ENCODE data around the gene CHRM3.
"Not testable (repeated sequence)": the region's sequence is repeated elsewhere in the genome, so short reads cannot be mapped to it uniquely, and the experiment has no call there.

CHRM3 gene

DNA sequence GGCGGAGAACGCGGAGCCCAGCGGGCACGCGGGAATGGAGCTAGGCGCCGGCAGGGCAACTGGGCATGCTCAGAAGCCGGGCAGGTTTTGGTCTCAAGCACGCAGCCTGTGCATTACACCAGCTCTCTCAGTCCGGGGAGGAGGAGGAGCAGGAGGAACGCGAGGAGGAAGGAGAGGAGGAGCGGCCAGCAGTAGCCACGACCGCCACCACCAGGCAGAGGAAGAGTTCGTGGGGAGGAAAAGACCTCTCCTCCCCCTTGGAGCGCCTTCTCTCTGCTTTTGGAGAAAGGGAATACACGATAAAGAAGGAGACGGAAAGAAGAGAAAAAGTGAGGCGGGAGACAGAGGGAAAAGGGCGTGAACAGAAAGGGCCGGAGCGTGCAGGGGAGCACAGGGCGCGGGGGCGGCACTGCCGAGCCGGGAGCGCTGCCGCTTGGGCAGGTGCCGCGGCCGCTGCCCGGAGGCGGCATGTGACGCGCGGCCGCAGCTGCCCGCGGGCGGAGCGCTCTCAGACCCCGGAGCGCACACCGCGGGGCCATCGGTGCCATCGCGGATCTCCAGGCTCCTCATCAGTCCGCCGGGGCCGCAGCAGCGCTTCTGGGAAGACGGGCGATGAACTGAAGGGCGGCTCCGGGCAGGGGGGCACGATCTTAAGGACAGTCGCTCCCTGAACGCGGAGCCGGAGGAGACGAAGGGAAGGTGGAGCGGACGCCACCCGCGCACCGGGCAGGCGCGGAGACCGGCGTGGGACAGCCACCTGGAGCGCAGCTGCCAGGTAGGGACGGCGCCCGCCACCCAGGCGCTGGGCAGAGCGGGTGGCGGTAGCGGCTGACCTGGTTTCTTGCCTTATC lies at the start of gene CHRM3:
CHRM3 (plus strand) TSS at position 116 of the 851 bp plus-strand sequence. CDS start 520,884 bp downstream, outside the sequence.
- DNase-seq (ENCODE audit: low read depth in 2 of 2) = no peak

DNA sequence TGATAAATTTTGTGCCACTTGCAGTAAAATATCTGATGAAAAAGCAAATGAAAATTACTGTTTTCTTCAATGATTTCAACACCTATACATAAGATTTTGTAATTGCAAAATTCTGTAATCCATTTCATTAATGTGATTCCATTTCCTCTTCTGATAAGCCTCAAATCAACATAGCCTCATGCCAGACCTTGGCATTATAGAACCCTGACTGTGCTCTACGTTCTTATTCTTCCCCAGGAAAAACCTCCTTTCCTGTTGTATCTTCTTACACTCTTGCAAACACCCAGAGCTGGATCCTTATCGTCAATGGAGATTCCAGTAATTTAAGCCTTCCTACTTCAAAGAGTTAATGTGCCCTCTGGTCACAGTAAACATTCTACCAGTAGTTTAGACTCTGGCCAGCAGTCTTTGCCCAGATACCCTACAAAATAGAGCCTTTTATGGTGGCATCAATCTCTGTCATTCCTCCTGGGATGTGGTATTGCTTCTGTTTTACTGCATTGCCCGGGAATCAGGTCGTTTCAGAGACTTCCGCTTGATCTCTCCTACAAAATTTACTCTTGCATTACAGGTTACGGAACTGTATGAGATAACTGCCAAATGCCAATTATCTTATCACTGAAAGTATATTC lies 48.5 kb upstream of the CHRM3 start:
- DNase-seq (ENCODE audit: low read depth in 2 of 2) = no peak

DNA sequence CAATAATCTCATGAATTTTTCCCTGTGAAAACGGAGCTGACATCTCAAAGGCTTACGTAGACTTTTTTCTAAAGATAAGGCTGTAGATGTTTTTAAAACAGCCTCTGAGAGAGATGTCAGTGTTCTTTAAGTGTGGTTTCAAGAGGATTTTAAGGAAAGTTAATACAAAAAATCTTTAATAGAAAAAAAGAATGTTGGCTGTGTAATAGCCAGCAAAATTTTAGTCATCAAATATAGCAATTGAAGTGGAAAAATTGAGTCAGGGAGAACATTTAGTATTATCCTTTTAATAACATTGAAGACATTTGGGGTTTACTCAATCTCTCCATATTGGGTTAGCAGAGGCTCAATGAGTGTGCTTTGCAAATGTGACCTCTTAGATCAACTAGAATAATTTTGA lies 38.6 kb upstream of the CHRM3 start:
- DNase-seq (ENCODE audit: low read depth in 2 of 2) = no peak

DNA sequence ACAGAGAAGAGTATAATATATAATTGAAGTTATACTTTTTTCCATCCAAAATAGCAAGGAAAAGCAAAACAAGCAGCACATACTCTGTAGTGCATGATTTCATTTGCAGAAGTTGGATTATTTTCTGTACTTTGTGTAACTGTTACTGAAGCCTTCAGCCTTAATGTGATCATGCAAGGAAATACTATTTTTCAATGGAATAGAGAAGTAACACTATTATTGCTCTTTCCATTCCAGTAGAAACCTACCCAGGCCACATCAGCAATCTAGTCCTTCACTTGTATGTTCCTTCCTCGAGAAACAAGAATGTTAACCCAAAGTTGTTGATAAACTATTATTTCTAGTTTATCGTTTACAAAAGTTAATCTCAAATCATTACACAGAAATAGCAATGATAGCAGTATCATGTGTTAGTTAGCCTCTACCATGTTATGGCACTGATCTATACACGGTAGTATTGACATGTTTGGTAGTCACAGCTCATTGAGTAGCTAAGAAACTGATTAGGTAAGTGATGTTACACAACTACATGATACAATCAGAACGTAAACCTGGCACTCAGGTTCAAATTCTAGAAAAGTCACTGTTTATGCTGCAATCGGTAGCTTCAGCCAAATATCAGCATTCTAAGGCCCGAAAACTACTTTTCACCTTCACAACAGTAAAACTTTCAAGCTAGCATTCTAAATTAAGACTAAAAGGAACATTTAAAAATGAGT lies 37.6 kb upstream of the CHRM3 start:
- DNase-seq (ENCODE audit: low read depth in 2 of 2) = no peak

DNA sequence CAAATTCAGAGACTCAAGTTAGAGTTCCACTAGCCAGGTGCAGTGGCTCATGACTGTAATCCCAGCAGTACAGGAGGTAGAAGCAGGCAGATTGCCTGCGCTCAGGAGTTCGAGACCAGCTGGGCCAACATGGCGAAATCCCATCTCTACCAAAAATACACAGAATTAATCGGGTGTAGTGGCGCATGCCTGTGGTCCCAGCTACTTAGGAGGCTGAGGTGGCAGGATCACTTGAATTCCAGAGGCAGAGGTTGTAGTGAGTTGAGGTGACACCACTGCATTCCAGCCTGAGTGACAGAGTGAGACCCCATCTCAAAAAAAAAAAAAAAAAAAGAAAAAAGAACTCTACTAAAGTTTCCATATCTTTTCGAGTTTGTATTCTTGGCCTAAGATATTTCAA lies 36.7 kb upstream of the CHRM3 start:
- no peak for DNase-seq (ENCODE audit: low read depth in 2 of 2)

DNA sequence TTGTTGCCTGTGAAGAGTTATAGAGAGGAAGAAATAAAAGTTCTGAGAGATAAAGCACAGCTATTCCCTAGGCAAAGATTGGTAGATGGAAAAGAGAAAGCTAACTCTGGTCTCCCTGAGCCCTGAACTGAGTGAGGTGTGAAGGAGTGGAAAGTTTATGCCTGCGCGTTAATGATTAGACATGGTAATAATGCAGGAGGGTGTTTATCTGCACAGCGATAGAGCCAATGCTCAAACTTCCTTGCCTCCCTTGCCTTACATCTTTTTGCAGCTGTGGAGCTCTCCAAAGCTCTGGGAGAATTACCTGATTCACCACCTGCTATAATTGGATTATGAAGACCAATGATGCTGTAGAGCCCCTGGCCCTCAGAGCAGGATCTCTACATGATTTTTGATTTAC lies 32.8 kb upstream of the CHRM3 start:
- no peak for DNase-seq (ENCODE audit: low read depth in 2 of 2)

DNA sequence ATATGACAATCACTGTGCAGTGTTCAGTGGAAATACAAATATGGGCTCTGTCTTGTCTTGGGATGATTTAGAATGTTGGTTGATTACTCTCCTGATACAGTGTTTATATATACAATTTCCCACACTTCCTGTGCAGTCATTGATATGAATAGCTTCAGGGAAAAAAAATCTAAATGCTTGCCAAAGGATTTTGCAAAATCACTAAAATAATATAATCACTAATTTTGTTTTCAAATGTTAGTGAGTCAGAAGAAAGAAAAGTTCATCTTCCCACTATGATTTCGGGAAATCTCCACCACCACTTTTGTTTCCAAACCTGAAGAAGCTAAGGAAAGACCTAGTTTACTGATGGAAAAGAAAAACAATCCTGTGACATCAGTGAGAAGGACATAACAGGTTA lies 32.1 kb upstream of the CHRM3 start:
- no peak for DNase-seq (ENCODE audit: low read depth in 2 of 2)

DNA sequence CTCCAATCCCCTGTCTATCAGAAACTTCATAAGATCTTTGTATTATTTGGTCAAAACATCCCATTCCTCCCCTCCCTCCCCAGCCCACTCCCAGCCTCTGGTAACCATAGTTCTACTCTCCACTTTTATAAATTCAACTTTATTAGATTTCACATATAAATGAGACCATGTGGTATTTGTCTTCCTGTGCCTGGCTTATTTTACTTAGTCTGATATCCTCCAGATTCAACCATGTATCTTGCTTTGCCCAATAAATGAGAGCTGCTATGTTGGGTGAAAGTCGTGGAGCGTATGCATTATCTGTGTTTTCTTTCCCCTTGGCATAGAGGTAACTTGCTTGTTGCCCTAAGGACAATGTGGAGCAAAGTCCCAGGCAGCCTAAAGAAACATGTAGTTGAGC lies 28.5 kb upstream of the CHRM3 start:
- DNase-seq (ENCODE audit: low read depth in 2 of 2) = no peak

DNA sequence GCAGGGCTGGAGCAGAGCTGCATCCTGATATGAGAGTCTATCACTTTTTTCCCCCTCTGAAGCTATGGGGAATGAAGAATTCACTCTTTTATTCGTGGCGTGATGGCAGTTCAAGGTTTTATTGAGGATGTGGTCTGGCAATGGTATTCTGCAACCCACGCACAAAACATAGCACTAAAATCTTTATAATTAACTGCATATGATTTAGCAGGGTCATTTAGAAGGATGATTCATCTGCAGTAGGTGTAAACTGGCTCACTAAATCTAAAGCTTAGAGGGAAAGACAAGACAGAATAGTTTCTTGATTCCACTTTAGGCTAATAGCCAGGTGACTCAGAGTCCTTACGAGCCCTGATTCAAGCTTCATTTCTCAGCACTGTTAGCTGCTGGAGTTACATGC lies 25.0 kb upstream of the CHRM3 start:
- no peak for DNase-seq (ENCODE audit: low read depth in 2 of 2)

DNA sequence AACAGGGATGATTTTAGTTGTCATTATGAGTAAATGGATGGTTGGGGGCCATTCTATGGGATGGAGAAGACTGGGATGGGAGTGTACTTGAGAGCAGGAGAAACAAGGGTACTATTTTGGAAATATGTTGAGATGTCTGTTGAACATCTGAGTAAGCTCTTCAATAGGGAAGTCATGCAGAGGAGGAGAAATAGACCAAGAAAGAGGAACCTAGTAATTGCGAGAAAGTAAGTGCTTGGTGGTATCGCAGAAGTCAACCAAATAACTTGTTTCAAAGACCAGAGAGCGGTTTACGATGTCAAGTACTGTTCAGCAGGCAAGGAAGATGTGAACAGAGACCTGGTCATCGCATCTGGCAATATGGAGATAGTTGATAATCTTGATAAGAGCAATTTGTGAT lies 22.4 kb upstream of the CHRM3 start:
- DNase-seq (ENCODE audit: low read depth in 2 of 2) = no peak

DNA sequence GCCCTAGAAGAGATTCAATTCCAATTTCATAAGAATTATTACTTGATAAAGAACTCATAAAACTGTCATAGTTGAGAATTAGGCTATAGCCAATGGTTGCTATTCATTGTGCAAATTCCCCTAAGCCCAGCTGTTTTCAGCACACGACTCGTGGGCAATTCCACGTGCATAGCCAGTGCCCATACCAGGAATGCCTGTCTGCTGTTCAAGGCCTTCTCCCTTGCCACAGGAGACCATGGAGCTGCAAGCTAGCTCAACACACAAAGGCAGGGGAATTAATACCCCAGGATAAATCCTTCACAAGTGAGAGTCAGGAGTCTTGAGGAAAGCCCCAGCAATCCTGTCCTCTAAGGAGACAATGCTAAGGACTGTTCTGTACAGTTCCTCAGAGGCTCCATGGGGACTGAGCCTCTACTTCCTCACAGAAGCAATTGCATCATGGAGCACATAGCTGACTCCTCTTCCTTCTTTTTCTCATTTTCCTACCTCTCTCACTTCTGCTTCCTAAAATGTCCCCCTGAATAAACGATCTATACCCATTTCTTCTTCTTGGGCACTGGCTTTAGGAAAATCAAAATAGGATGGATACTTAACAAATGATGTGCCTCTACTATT lies 19.1 kb upstream of the CHRM3 start:
- no peak for DNase-seq (ENCODE audit: low read depth in 2 of 2)

DNA sequence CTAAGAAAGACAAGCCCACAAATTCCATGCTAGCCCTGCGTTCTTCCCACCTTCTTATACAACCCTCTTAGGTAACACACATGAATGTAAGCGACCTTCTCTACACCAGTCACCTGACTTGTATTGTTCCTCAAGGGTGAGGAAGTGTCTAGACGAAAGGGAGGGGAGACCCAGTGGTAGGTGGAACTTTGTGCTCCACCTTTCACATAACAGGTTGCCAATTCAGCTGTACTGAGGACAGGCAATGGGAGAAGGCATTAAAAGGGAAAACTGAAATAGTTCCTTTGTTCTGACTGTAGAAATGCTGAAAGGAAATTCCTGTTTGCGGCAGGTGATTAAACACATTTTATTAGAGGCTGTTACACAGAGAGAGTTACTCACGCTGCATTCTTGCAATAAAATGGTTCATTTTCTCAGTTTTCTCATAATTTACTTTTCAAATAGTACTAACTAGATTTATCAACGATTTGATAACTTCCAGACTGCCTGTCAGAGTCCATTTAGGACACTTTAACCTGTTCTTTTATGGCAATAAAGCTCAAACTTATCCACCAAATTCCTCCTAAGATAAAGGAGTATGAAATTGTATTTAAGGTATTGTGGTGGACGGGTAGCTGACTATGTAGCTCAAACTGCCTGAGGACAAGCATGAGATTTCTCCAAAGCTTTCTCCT lies 17.8 kb upstream of the CHRM3 start:
- no peak for DNase-seq (ENCODE audit: low read depth in 2 of 2)

DNA sequence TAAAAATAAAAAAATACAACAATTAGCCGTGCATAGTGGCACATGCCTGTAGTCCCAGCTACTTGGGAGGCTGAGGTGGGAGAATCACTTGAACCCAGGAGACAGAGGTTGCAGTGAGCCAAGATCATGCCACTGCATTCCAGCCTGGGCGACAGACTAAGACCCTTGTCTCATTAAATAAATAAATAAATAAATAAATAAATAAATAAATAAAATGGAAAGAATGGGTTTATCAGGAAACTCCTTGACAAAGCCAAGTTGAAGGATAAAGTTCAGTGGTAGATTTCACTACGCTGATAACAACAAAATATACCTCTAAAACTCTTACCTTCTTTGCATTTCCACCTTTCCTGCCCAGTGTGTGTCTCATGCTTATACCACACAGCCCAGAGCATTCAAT lies 15.5 kb upstream of the CHRM3 start:
- DNase-seq (ENCODE audit: low read depth in 2 of 2) = not testable (repeated sequence)

DNA sequence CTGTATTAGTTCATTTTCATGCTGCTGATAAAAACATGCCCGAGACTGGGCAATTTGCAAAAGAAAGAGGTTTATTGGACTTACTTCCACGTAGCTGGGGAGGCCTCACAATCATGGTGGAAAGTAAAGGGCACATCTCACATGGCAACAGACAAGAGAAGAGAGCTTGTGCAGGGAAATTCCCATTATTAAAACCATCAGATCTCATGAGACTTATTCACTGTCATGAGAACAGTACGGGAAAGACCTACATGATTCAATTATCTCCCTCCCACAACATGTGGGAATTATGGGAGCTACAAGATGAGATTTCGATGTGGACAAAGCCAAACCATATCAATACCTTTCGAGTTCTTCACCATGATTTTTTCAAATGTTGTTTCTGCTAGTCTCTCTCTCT lies 3.7 kb upstream of the CHRM3 start:
- no peak for DNase-seq (ENCODE audit: low read depth in 2 of 2)

DNA sequence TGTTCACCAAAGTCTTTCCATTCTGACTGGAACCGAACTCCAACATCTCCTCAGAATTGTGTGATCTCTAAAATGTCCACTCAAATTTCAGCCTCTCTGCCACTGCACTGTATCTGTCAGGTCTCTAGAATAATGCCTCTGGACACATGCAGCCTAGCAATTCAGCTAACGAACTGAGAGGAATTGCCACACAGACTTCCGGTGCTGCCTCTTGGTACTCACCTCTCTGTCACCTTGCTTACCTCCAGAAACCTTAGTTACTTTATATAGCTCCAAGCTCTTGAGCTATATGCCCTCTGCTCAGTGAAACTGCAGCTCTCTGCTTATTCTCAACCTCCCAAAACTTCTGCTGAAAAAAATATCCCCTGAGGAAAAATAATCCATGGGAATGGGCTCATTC lies 2.7 kb upstream of the CHRM3 start:
- no peak for DNase-seq (ENCODE audit: low read depth in 2 of 2)

DNA sequence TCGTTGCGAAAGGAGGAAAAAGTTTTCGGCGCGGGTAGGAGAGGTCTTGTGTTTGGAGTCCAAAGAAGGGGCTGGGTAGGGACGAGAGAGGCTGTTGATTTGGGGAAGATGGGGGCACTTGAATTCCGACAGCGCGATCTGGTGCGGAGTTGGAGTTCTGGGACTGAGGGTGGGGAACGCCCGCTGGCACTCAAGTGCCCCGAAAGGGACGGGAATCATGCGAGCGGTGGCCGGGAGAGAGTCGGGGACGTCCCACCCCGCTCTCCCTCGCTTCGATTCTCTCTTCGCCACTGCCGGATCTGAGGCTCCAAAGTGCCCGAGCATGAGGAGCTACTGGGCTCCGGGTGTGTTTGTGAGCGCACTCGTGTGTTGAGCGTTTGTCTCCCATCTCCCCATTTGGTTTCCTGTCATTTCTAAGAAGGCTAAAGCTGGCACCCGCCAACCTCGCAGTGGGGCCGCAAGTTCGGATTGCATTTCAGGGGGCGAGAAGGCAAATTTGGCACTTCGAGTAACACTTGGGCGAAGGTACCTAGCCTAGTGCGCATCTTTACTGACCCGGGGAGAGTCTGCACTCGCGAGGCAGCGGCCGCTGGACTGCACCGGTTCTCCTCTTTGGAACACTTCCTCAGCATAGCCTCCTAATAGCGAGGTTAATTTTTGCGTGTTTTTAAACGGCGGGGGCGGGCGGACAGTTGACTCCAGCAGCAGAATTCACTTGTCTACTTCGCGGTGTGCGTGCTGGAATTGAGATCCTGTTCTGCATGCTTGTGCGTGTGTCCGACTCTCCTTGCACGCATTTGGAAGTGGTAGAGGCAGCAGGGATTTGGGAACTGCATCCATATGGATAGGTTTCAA lies 1.2 kb downstream of the CHRM3 start:
- DNase-seq (ENCODE audit: low read depth in 2 of 2) = no peak

DNA sequence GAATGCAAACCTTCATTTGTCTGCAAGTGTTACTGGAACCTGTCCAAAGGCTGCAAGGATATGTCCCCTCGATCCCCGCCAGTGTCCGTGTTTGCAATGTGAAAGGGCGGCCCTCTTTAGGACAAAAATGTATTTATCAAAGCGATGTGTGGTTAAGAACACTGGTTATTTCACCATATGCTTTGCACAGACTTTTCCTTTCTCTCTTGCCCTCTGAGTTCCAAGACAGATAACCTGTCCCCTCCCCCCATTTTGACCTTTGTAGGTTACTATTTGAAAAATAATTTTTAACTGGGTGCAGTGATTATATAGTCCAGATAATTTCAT lies 1.8 kb downstream of the CHRM3 start:
- no peak for DNase-seq (ENCODE audit: low read depth in 2 of 2)

DNA sequence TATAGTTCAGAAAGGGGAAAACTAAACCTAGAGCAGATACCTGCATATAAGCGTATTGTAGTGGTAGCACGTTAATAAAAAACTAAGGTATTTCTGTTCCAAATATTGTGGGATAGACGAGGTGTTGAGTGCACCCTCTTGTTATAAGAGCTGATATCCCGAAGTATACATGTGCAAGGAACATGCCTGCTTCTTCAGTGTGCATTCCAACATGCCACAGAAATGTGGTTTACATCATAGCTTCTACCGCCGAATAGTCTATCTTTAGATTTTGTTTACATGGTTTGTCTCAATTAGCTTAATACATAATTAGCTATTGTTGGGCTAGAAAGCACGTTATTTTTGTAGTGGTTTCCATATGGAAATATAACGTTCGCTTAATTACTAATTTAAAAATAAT lies 2.2 kb downstream of the CHRM3 start:
- DNase-seq (ENCODE audit: low read depth in 2 of 2) = no peak

DNA sequence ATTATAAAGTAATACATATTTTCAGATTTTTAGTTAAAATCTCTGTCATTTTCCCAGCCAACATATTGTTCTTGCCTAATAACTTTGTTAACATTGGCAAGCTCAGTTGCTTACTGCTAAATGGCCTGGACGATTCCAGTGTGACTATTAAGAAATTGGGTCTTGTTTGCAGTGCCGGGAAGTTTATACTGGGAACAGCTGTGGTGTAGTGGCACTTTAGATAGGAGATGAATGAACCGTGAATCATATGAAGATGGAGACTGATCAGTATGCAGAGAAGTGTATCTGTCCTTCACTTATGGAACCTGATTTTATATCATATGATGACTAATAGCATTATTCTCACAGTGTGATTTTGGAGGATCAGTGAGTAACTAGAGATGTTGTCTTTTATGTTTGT lies 3.3 kb downstream of the CHRM3 start:
- no peak for DNase-seq (ENCODE audit: low read depth in 2 of 2)

DNA sequence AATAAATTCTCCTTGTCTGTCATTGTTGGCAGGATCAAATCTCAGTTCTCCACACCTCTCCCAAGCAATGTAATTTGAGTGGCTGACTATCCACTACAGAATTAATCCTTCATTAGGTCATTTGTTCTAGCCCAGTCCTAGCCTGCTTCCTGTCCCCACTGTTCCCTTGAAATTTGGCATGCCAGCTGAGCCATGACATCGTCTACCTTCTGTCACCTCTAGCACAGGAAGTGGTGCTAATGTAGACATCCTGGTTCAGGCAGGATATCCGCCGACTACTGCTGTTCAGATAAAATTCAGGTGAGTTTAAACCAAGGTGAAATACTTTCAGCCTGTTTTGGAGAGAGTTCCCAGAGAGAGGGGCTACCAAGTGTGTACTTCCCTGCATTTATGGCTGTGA lies 5.9 kb downstream of the CHRM3 start:
- no peak for DNase-seq (ENCODE audit: low read depth in 2 of 2)

DNA sequence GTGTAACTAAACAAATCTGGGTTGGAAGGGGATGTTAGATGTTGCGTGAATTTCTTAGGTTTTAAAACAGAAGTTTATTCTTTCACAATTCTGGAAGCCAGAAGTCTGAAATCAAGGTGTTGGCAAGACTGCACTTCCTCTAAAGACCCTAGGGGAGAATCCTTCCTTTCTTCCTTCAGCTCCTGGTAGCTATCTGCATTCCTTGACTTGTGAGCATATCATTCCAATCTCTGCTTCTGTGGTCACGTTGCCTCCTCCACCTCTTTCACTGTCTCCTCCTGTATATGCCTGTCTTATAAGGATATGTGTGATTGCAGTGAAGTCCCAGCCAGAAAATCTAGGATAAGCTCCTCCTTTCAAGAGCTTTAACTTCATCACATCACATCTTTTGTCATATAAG lies 7.7 kb downstream of the CHRM3 start:
- no peak for DNase-seq (ENCODE audit: low read depth in 2 of 2)

Measured in stimulated activated CD8-positive, alpha-beta memory T cell treated with anti-CD3 and anti-CD28 coated beads, Interleukin-7, amount 100 ng/mL, for 4 hours (primary cell).